ENCODE results near the gene ANO9. TPM values are rescaled to one million over a fixed set of nuclear protein-coding genes. Genes with fewer than 3 reads are reported as not detected.

Gene ANO9
- total and polyA plus RNA-seq, 10 donors, result 10.2 to 53.8 (median 26.3) TPM

DNA sequence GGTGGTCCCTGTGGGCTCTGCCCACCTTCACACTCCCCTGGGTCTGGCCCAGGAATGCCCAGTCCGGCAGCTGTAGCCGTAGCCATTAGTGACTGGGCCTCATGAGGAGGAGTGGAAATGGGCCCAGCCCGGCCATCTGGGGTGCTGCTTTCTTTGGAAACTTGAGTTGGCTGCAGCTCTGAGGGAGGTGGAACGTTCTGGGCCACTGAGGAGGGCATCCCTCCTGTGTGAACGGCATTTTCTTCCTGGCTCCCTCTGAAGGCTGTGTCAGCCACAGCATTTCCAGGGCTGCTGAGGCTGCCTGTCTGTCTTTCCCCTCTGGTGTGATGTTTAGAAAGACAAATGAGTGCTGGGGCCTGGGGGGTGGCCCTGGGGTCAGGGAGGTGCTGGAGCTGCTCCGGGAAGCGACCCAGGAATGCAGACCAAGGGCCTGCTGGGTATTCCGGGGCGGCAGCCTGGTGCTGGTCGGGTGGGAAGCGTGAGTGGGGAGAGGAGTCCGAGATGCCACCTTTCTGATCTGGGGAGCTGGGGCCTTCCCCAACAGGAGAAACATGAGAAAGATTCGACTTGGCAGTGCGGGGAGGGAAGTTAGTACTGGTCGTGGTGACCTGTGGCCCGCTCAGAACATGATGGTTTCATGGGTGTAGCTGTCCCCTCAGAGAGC is 35.4 kb upstream of the ANO9 start:
- peaks cover 0 to 14% (median 0%) of the 10 kb centered on the region in 6 donors for H3K36me3 ChIP-seq
- no peaks in the 10 kb centered on the region for H3K27me3 ChIP-seq (replicated peaks in 1 of 7)
- TF ChIP-seq POLR2AphosphoS5 (IDR thresholded peaks at IDR 0.05) (no peak), POLR2A (IDR thresholded peaks at IDR 0.05) (no peak)
- TF ChIP-seq, protein P1, sequence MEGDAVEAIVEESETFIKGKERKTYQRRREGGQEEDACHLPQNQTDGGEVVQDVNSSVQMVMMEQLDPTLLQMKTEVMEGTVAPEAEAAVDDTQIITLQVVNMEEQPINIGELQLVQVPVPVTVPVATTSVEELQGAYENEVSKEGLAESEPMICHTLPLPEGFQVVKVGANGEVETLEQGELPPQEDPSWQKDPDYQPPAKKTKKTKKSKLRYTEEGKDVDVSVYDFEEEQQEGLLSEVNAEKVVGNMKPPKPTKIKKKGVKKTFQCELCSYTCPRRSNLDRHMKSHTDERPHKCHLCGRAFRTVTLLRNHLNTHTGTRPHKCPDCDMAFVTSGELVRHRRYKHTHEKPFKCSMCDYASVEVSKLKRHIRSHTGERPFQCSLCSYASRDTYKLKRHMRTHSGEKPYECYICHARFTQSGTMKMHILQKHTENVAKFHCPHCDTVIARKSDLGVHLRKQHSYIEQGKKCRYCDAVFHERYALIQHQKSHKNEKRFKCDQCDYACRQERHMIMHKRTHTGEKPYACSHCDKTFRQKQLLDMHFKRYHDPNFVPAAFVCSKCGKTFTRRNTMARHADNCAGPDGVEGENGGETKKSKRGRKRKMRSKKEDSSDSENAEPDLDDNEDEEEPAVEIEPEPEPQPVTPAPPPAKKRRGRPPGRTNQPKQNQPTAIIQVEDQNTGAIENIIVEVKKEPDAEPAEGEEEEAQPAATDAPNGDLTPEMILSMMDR (IDR thresholded peaks at IDR 0.05 in 8 of 11, conservative IDR thresholded peaks at IDR 0.05 in 3 of 11), result no peak
- intact Hi-C loops (cut with DNase I; ENCODE audit: low total_unique reads), result no loop called here
- no peak for DNase-seq
- no peaks in the 10 kb centered on the region for H3K4me1 ChIP-seq
- no peak overlapping the region for H3K4me3 ChIP-seq
- no peaks in the 10 kb centered on the region for H3K9me3 ChIP-seq
- no peak overlapping the region for H3K27ac ChIP-seq
- WGBS, 5 donors, result 79 to 90% (median 84%) methylated on average over 16 of the region's 16 CpGs

DNA sequence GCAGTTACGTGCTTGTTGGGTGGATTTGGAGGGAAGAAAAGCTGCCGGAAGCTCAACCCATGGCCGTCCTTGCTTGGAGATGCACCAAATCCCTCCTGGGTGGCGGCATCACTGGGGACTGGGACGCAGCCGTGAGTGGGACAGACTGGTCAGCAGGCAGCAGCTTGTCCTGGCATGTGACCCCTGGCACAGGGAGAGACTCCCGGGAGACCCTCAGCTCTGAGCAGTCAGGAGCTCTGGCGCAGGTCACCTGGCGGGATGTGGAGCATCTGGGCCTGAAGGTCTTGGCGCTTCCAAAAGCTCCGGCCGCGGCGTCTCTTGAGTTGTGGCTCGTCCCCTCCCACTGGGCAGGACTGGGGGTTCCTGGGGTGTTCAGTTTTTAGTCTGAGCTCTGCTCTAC is 34.6 kb upstream of the ANO9 start:
- H3K9me3 ChIP-seq, result no peaks in the 10 kb centered on the region
- intact Hi-C loops (cut with DNase I; ENCODE audit: low total_unique reads), result no loop called here
- no peak overlapping the region for H3K4me3 ChIP-seq
- no peaks in the 10 kb centered on the region for H3K4me1 ChIP-seq
- DNase-seq, result no peak
- TF ChIP-seq, protein P1 (IDR thresholded peaks at IDR 0.05 in 8 of 11, conservative IDR thresholded peaks at IDR 0.05 in 3 of 11), result no peak
- no peak for TF ChIP-seq POLR2A (IDR thresholded peaks at IDR 0.05)
- no peak for TF ChIP-seq POLR2AphosphoS5 (IDR thresholded peaks at IDR 0.05)
- no peaks in the 10 kb centered on the region for H3K27me3 ChIP-seq (replicated peaks in 1 of 7)
- peaks cover 0 to 14% (median 0%) of the 10 kb centered on the region in 6 donors for H3K36me3 ChIP-seq
- 96 to 99% (median 98%) methylated on average over 10 to 15 of the region's 15 CpGs for WGBS, 5 donors
- no peak overlapping the region for H3K27ac ChIP-seq

DNA sequence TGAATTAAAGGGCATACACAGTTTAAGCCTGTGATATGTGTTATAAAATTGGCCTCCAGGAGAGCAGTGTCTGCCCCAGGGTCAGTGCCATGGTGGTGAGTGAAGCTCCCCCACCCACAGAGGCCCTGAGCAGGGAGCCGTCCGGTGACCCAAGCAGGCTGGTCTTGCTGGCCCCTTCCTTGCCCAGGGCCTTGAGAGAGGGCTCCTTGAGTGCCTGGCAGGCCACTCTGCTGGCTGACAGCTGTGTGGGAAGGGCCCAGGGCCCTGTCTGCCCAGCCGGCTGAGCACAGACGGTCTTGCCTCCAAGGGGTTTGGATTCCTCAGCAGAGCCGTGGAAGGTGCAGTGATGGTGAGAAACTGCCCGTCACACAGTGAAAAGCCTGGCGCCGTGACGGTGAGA is 34.1 kb upstream of the ANO9 start:
- H3K27ac ChIP-seq, result no peak overlapping the region
- DNase-seq, result no peak
- peaks cover 0 to 14% (median 0%) of the 10 kb centered on the region in 6 donors for H3K36me3 ChIP-seq
- H3K4me1 ChIP-seq, result peaks cover 0 to 3% (median 0%) of the 10 kb centered on the region in 6 donors
- no peaks in the 10 kb centered on the region for H3K9me3 ChIP-seq
- no peaks in the 10 kb centered on the region for H3K27me3 ChIP-seq (replicated peaks in 1 of 7)
- H3K4me3 ChIP-seq, result no peak overlapping the region
- intact Hi-C loops (cut with DNase I; ENCODE audit: low total_unique reads), result no loop called here
- TF ChIP-seq POLR2AphosphoS5 (IDR thresholded peaks at IDR 0.05), result no peak
- no peak for TF ChIP-seq POLR2A (IDR thresholded peaks at IDR 0.05)
- TF ChIP-seq, protein P1 (IDR thresholded peaks at IDR 0.05 in 8 of 11, conservative IDR thresholded peaks at IDR 0.05 in 3 of 11), result no peak
- WGBS, 5 donors, result 84 to 96% (median 94%) methylated on average over 9 of the region's 9 CpGs

DNA sequence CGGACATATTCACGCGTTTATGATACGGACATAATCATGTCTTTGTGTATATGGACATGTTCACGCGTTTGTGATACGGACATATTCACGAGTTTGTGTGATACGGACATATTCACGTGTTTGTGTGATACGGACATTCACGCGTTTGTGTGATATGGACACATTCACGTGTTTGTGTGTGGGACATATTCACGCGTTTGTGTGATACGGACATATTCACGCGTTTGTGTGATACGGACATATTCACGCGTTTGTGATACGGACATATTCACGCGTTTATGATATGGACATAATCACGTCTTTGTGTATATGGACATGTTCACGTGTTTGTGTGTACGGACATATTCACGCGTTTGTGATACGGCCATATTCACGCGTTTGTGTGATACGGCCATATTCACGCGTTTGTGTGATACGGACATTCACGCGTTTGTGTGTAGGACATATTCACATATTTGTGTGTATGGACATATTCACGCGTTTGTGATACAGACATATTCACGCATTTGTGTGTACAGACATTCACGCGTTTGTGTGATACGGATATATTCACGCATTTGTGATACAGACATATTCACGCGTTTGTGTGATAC is 33.2 kb upstream of the ANO9 start:
- DNase-seq, result no peak
- TF ChIP-seq POLR2AphosphoS5 (IDR thresholded peaks at IDR 0.05), result no peak
- no peak for TF ChIP-seq POLR2A (IDR thresholded peaks at IDR 0.05)
- no peaks in the 10 kb centered on the region for H3K9me3 ChIP-seq
- no peak overlapping the region for H3K4me3 ChIP-seq
- WGBS, 5 donors, result 92 to 98% (median 95%) methylated on average over 48 of the region's 48 CpGs
- no peaks in the 10 kb centered on the region for H3K27me3 ChIP-seq (replicated peaks in 1 of 7)
- peaks cover 0 to 12% (median 7%) of the 10 kb centered on the region in 6 donors for H3K4me1 ChIP-seq
- H3K27ac ChIP-seq, result no peak overlapping the region
- H3K36me3 ChIP-seq, result peaks cover 0 to 13% (median 0%) of the 10 kb centered on the region in 6 donors
- intact Hi-C loops (cut with DNase I; ENCODE audit: low total_unique reads), result no loop called here

Measured in spleen (tissue), 11 donors.